ENCODE measurements around the gene TXNDC8. TPM values are rescaled to one million over a fixed set of nuclear protein-coding genes. Genes with fewer than 3 reads are reported as not detected.

Gene TXNDC8
- total and polyA plus RNA-seq, 2 of the 13 experiments (the other 11 are each of a cell fraction or from before 2014, with no cell fraction given) = not detected

GRCh38 chr9:110338143-110338542 is 480 bp upstream of the TXNDC8 start:
- no peak for TF ChIP-seq ZNF207 (IDR thresholded peaks at IDR 0.05; ENCODE audit: borderline replicate concordance)
- no peak for TF ChIP-seq ZNF274 (CRISPR knock-in tag; IDR thresholded peaks at IDR 0.05)
- Histone ChIP-seq H2AFZ (ENCODE audit: low read length) (no peak overlapping the region), H3K27ac (ENCODE audit: extremely low read length, insufficient read depth, low read length) (no peak overlapping the region), H3K4me1 (ENCODE audit: insufficient read depth, low read length) (no peaks in the 10 kb centered on the region), H3K4me3 (replicated peaks in 1 of 3; ENCODE audit: insufficient read depth in 1 of 3, low read depth in 2 of 3, low read length in 3 of 3) (no peak overlapping the region), H3K9me3 (ENCODE audit: low read length) (no peaks in the 10 kb centered on the region), H3K9ac (ENCODE audit: insufficient read depth, low read depth, low read length) (no peak overlapping the region), H3K36me3 (replicated peaks in 1 of 2; ENCODE audit: control insufficient read depth in 1 of 2, insufficient read depth in 2 of 2, low read length in 2 of 2) (no peaks in the 10 kb centered on the region), H3K4me2 (ENCODE audit: low read depth, low read length) (no peak overlapping the region), H4K20me1 (ENCODE audit: insufficient read depth, low read length) (no peaks in the 10 kb centered on the region), H3K27me3 (ENCODE audit: control insufficient read depth in 1 of 2, insufficient read depth in 2 of 2, low read length in 2 of 2) (no peaks in the 10 kb centered on the region), H3K79me2 (ENCODE audit: insufficient read depth, low read length) (no peaks in the 10 kb centered on the region)
- intact Hi-C loops (cut with micrococcal nuclease; ENCODE audit: unreplicated experiment) = no loop called here
- ATAC-seq (no peak), FAIRE-seq (no peak), DNase-seq (ENCODE audit: low spot score) (no peak)
- no TSS peak for BruUV-seq (replicated peaks)
- in situ Hi-C loops (cut with HindIII; ENCODE audit: extremely low pct_ligation_motif_present, low pct_unique_long_range_greater_than_20kb) = no loop called here
- WGBS (ENCODE audit: low lambda C conversion rate) = 83% methylated on average over 1 of the region's 1 CpG
- POLR2A ChIA-PET = no interaction called here
- CTCF ChIA-PET (ENCODE audit: low intra/inter-chr PET ratio, low total read pairs) = no interaction called here

GRCh38 chr9:110336363-110336762 is 1.3 kb downstream of the TXNDC8 start:
- H3K27me3 ChIP-seq (ENCODE audit: control insufficient read depth in 1 of 2, insufficient read depth in 2 of 2, low read length in 2 of 2) = no peaks in the 10 kb centered on the region
- H3K27ac ChIP-seq (ENCODE audit: extremely low read length, insufficient read depth, low read length) = no peak overlapping the region
- in situ Hi-C loops (cut with HindIII; ENCODE audit: extremely low pct_ligation_motif_present, low pct_unique_long_range_greater_than_20kb) = no loop called here
- H2AFZ ChIP-seq (ENCODE audit: low read length) = no peak overlapping the region
- H4K20me1 ChIP-seq (ENCODE audit: insufficient read depth, low read length) = no peaks in the 10 kb centered on the region
- no peak overlapping the region for H3K9ac ChIP-seq (ENCODE audit: insufficient read depth, low read depth, low read length)
- no peaks in the 10 kb centered on the region for H3K36me3 ChIP-seq (replicated peaks in 1 of 2; ENCODE audit: control insufficient read depth in 1 of 2, insufficient read depth in 2 of 2, low read length in 2 of 2)
- TF ChIP-seq EED (CRISPR knock-in tag; IDR thresholded peaks at IDR 0.05) = no peak
- TF ChIP-seq ZNF639 (CRISPR knock-in tag; conservative IDR thresholded peaks at IDR 0.05) = no peak
- TF ChIP-seq MTA1 (CRISPR knock-in tag; IDR thresholded peaks at IDR 0.05; ENCODE audit: borderline replicate concordance) = no peak
- no peak for TF ChIP-seq KLF9 (CRISPR knock-in tag; IDR thresholded peaks at IDR 0.05; ENCODE audit: low read depth)
- no peak for TF ChIP-seq MTF1 (CRISPR knock-in tag; IDR thresholded peaks at IDR 0.05)
- TF ChIP-seq ZFYVE20 (CRISPR knock-in tag; IDR thresholded peaks at IDR 0.05; ENCODE audit: borderline replicate concordance, low read depth) = no peak
- TF ChIP-seq ZMYM2 (CRISPR knock-in tag; IDR thresholded peaks at IDR 0.05) = no peak
- no peak for TF ChIP-seq MAFF (IDR thresholded peaks at IDR 0.05; ENCODE audit: low read depth, low read length)
- no peak for TF ChIP-seq CREB3 (CRISPR knock-in tag; IDR thresholded peaks at IDR 0.05)
- TF ChIP-seq ZBTB2 (CRISPR knock-in tag; IDR thresholded peaks at IDR 0.05; ENCODE audit: low read depth) = no peak
- no peak for TF ChIP-seq FIP1L1 (IDR thresholded peaks at IDR 0.05; ENCODE audit: borderline replicate concordance, insufficient read depth, low read depth, low read length)
- TF ChIP-seq ZNF572 (CRISPR knock-in tag; IDR thresholded peaks at IDR 0.05) = no peak
- TF ChIP-seq ZNF451 (CRISPR knock-in tag; IDR thresholded peaks at IDR 0.05) = no peak
- no peak for TF ChIP-seq SOX5 (CRISPR knock-in tag; IDR thresholded peaks at IDR 0.05; ENCODE audit: borderline replicate concordance)
- no peak for TF ChIP-seq TBP (CRISPR knock-in tag; IDR thresholded peaks at IDR 0.05)
- TF ChIP-seq KDM3A (CRISPR knock-in tag; IDR thresholded peaks at IDR 0.05; ENCODE audit: low read depth) = no peak
- ATAC-seq (no peak), DNase-seq (ENCODE audit: low spot score) (no peak), FAIRE-seq (no peak)
- H3K79me2 ChIP-seq (ENCODE audit: insufficient read depth, low read length) = no peaks in the 10 kb centered on the region
- H3K4me1 ChIP-seq (ENCODE audit: insufficient read depth, low read length) = no peaks in the 10 kb centered on the region
- WGBS (ENCODE audit: low lambda C conversion rate) = 20% methylated on average over 1 of the region's 1 CpG
- CTCF ChIA-PET (ENCODE audit: low intra/inter-chr PET ratio, low total read pairs) = no interaction called here
- intact Hi-C loops (cut with micrococcal nuclease; ENCODE audit: unreplicated experiment) = no loop called here
- H3K4me3 ChIP-seq (replicated peaks in 1 of 3; ENCODE audit: insufficient read depth in 1 of 3, low read depth in 2 of 3, low read length in 3 of 3) = no peak overlapping the region
- POLR2A ChIA-PET = no interaction called here
- no TSS peak for BruUV-seq (replicated peaks)
- no peaks in the 10 kb centered on the region for H3K9me3 ChIP-seq (ENCODE audit: low read length)
- H3K4me2 ChIP-seq (ENCODE audit: low read depth, low read length) = no peak overlapping the region

Data from HepG2 (cell line).